Measurements from ENCODE around the gene CSPG4.
"Not testable (repeated sequence)": the region's sequence is repeated elsewhere in the genome, so short reads cannot be mapped to it uniquely, and the experiment has no call there.

The CSPG4 gene

GRCh38 chr15:75704618-75705017 lies 8.0 kb downstream of the CSPG4 start:
- no peak for DNase-seq

- DNase-seq, result no peak
Measured at GRCh38 chr15:75704263-75704615, 8.4 kb downstream of the CSPG4 start.

GRCh38 chr15:75703440-75704262 lies 9.0 kb downstream of the CSPG4 start:
- DNase-seq, result not testable (repeated sequence)

- DNase-seq, result no peak
Measured at GRCh38 chr15:75702436-75702835, 10.2 kb downstream of the CSPG4 start.

GRCh38 chr15:75701071-75702003 lies 11.3 kb downstream of the CSPG4 start:
- not testable (repeated sequence) for DNase-seq

- peak; percentile 79 for DNase-seq
Measured at GRCh38 chr15:75699961-75700874, 12.4 kb downstream of the CSPG4 start.

GRCh38 chr15:75699517-75699916 lies 13.1 kb downstream of the CSPG4 start:
- DNase-seq, result not testable (repeated sequence)

GRCh38 chr15:75697974-75698747 lies 14.5 kb downstream of the CSPG4 start:
- not testable (repeated sequence) for DNase-seq

- no peak for DNase-seq
Measured at GRCh38 chr15:75697523-75697922, 15.1 kb downstream of the CSPG4 start.

GRCh38 chr15:75696854-75697259 lies 15.8 kb downstream of the CSPG4 start:
- DNase-seq, result no peak

GRCh38 chr15:75696311-75696720 lies 16.3 kb downstream of the CSPG4 start:
- DNase-seq, result no peak

GRCh38 chr15:75695634-75696310 lies 16.9 kb downstream of the CSPG4 start:
- DNase-seq, result no peak

- no peak for DNase-seq
Measured at GRCh38 chr15:75695220-75695619, 17.4 kb downstream of the CSPG4 start.

GRCh38 chr15:75694241-75695182 lies 18.1 kb downstream of the CSPG4 start:
- DNase-seq, result peak; percentile 98

GRCh38 chr15:75693501-75694240 lies 19.0 kb downstream of the CSPG4 start:
- peak; percentile 87 for DNase-seq

- not testable (repeated sequence) for DNase-seq
Measured at GRCh38 chr15:75693028-75693427, 19.6 kb downstream of the CSPG4 start.

- not testable (repeated sequence) for DNase-seq
Measured at GRCh38 chr15:75692311-75692710, 20.3 kb downstream of the CSPG4 start.

- DNase-seq, result not testable (repeated sequence)
Measured at GRCh38 chr15:75689429-75689828, 23.2 kb downstream of the CSPG4 start.

- no peak for DNase-seq
Measured at GRCh38 chr15:75688831-75689230, 23.8 kb downstream of the CSPG4 start.
